Measurements from ENCODE around the gene VPS13D. TPM values are rescaled to one million over a fixed set of nuclear protein-coding genes. Genes with fewer than 3 reads are reported as not detected.

VPS13D gene
- total RNA-seq, 4 donors from 2014 or later = 94.4 to 472 (median 163) TPM

GRCh38 chr1:12370333-12370975, 140.6 kb downstream of the VPS13D start:
- DNase-seq (ENCODE audit: low spot score in 2 of 2) = no peak
- peaks cover 66% of the 10 kb centered on the region for H3K36me3 ChIP-seq
- H3K27ac ChIP-seq = no peak overlapping the region
- 45% methylated on average over 5 of the region's 5 CpGs for WGBS
- TF ChIP-seq EP300 (IDR thresholded peaks at IDR 0.05) = no peak
- no peak for TF ChIP-seq POLR2AphosphoS5 (IDR thresholded peaks at IDR 0.05)
- no peak for TF ChIP-seq CTCF (IDR thresholded peaks at IDR 0.05)
- TF ChIP-seq POLR2A (IDR thresholded peaks at IDR 0.05) = no peak
- no peak overlapping the region for H3K4me3 ChIP-seq
- H3K9me3 ChIP-seq = no peaks in the 10 kb centered on the region
- H3K27me3 ChIP-seq = no peaks in the 10 kb centered on the region
- peaks cover 3% of the 10 kb centered on the region for H3K4me1 ChIP-seq

- Histone ChIP-seq H3K27ac (no peak overlapping the region), H3K9me3 (no peaks in the 10 kb centered on the region), H3K27me3 (no peaks in the 10 kb centered on the region), H3K4me3 (no peak overlapping the region), H3K4me1 (peaks cover 3% of the 10 kb centered on the region), H3K36me3 (peaks cover 69% of the 10 kb centered on the region)
- WGBS = 70% methylated on average over 5 of the region's 5 CpGs
- DNase-seq (ENCODE audit: low spot score in 2 of 2) = no peak
- TF ChIP-seq POLR2A (IDR thresholded peaks at IDR 0.05) (no peak), EP300 (IDR thresholded peaks at IDR 0.05) (no peak), POLR2AphosphoS5 (IDR thresholded peaks at IDR 0.05) (no peak), CTCF (IDR thresholded peaks at IDR 0.05) (no peak)
Measured at GRCh38 chr1:12371053-12371452, 141.2 kb downstream of the VPS13D start.

GRCh38 chr1:12372180-12372579, 142.3 kb downstream of the VPS13D start:
- no peak for DNase-seq (ENCODE audit: low spot score in 2 of 2)
- TF ChIP-seq POLR2A (IDR thresholded peaks at IDR 0.05) = no peak
- TF ChIP-seq POLR2AphosphoS5 (IDR thresholded peaks at IDR 0.05) = no peak
- no peak for TF ChIP-seq EP300 (IDR thresholded peaks at IDR 0.05)
- TF ChIP-seq CTCF (IDR thresholded peaks at IDR 0.05) = no peak
- peaks cover 70% of the 10 kb centered on the region for H3K36me3 ChIP-seq
- WGBS = 91% methylated on average over 2 of the region's 2 CpGs
- no peaks in the 10 kb centered on the region for H3K27me3 ChIP-seq
- H3K4me1 ChIP-seq = peaks cover 3% of the 10 kb centered on the region
- no peak overlapping the region for H3K27ac ChIP-seq
- no peaks in the 10 kb centered on the region for H3K9me3 ChIP-seq
- no peak overlapping the region for H3K4me3 ChIP-seq

GRCh38 chr1:12372761-12373160, 142.9 kb downstream of the VPS13D start:
- Histone ChIP-seq H3K36me3 (peaks cover 70% of the 10 kb centered on the region), H3K4me3 (no peak overlapping the region), H3K9me3 (no peaks in the 10 kb centered on the region), H3K27me3 (no peaks in the 10 kb centered on the region), H3K27ac (no peak overlapping the region), H3K4me1 (peaks cover 3% of the 10 kb centered on the region)
- no peak for TF ChIP-seq POLR2A (IDR thresholded peaks at IDR 0.05)
- TF ChIP-seq EP300 (IDR thresholded peaks at IDR 0.05) = no peak
- TF ChIP-seq POLR2AphosphoS5 (IDR thresholded peaks at IDR 0.05) = no peak
- no peak for TF ChIP-seq CTCF (IDR thresholded peaks at IDR 0.05)
- DNase-seq (ENCODE audit: low spot score in 2 of 2) = no peak
- 84% methylated on average over 3 of the region's 3 CpGs for WGBS

GRCh38 chr1:12375133-12375829, 145.5 kb downstream of the VPS13D start:
- Histone ChIP-seq H3K4me1 (peaks cover 1% of the 10 kb centered on the region), H3K9me3 (no peaks in the 10 kb centered on the region), H3K27me3 (no peaks in the 10 kb centered on the region), H3K4me3 (no peak overlapping the region), H3K36me3 (peaks cover 68% of the 10 kb centered on the region), H3K27ac (no peak overlapping the region)
- WGBS = 95% methylated on average over 4 of the region's 4 CpGs
- DNase-seq (ENCODE audit: low spot score in 2 of 2) = no peak
- no peak for TF ChIP-seq EP300 (IDR thresholded peaks at IDR 0.05)
- TF ChIP-seq POLR2AphosphoS5 (IDR thresholded peaks at IDR 0.05) = no peak
- TF ChIP-seq POLR2A (IDR thresholded peaks at IDR 0.05) = no peak
- TF ChIP-seq CTCF (IDR thresholded peaks at IDR 0.05) = no peak
